ENCODE measurements around the gene PRIMA1. TPM values are rescaled to one million over a fixed set of nuclear protein-coding genes. Genes with fewer than 3 reads are reported as not detected.

Gene PRIMA1
- total RNA-seq, 4 donors from 2014 or later: 2.6 to 9.0 (median 4.1) TPM

DNA sequence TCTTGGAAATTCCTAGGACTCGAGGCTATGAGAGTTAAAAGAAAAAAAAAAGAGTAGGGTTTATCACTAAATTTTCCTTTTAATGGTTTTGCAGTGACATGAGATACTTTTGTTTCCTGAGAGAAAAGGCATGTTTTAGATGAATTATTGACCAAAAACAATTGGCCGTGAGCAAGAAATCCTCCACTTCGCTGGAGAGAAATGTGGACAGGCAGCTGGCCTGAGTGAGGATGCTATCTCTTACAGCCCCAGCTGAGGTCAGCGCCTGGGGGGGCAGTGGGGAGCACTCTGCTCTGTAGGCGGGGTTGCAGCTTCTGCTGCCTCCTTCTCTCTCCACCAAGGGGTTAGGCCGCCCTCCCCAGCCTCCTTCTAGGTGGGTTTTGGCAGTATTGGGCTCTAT lies 54.7 kb downstream of the PRIMA1 start:
- no peak overlapping the region for H3K4me3 ChIP-seq (ENCODE audit: low read depth, poor library complexity, severe bottlenecking)

DNA sequence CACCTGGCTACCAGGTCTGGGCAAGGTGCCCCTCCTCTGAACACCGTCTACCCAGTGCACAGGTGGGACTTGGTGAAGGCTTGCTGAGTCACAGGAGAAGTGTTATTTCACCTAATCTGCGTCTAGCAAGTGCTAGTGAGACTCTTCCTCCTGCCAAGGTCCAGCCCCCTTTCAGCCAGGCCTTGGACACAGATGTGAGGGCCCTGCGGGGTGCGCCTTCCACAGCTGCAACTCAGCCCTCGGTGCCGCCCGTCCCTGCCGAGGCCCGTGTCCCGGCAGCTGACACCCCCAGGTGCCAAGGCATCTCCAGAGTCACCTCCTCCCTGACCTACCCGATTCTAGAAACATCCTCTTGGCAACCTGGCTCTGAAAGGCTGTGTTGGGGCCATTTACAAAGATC lies 55.1 kb downstream of the PRIMA1 start:
- H3K4me3 ChIP-seq (ENCODE audit: low read depth, poor library complexity, severe bottlenecking): no peak overlapping the region
- TF ChIP-seq, protein P1, sequence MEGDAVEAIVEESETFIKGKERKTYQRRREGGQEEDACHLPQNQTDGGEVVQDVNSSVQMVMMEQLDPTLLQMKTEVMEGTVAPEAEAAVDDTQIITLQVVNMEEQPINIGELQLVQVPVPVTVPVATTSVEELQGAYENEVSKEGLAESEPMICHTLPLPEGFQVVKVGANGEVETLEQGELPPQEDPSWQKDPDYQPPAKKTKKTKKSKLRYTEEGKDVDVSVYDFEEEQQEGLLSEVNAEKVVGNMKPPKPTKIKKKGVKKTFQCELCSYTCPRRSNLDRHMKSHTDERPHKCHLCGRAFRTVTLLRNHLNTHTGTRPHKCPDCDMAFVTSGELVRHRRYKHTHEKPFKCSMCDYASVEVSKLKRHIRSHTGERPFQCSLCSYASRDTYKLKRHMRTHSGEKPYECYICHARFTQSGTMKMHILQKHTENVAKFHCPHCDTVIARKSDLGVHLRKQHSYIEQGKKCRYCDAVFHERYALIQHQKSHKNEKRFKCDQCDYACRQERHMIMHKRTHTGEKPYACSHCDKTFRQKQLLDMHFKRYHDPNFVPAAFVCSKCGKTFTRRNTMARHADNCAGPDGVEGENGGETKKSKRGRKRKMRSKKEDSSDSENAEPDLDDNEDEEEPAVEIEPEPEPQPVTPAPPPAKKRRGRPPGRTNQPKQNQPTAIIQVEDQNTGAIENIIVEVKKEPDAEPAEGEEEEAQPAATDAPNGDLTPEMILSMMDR (IDR thresholded peaks at IDR 0.05): no peak
- intact Hi-C loops (cut with DNase I; ENCODE audit: low total_unique reads): no loop called here
- no peak for DNase-seq (ENCODE audit: low spot score in 2 of 2)
- 71 to 83% methylated on average over 11 of the region's 11 CpGs for WGBS, 2 donors

More for the DNA sequence above, 54.7 kb downstream of the PRIMA1 start:
- 83 to 87% methylated on average over 6 of the region's 6 CpGs for WGBS, 2 donors
- TF ChIP-seq, protein P1 (IDR thresholded peaks at IDR 0.05): no peak
- TF ChIP-seq POLR2A (IDR thresholded peaks at IDR 0.05): no peak
- no peak for DNase-seq (ENCODE audit: low spot score in 2 of 2)
- intact Hi-C loops (cut with DNase I; ENCODE audit: low total_unique reads): no loop called here

DNA sequence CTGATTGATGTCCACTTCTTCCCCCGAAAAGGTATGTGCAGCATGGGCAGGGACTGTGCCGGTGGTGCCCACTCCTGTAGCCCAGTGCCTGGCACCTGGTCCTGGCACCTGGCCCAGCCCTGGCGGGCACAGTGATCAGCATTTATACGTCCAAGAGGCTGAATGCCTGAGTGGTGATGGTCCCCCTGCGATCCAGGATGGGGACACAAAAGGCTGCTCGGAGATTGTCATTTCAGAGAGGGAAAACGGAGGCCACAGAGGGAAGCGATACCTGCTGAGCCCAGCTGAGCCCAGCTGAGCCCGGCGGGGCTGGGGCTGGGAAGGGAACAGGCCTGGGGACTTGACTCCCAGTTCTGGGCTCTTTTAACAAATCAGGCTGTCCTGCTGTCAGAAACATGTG lies 55.8 kb downstream of the PRIMA1 start:
- DNase-seq (ENCODE audit: low spot score in 2 of 2): no peak
- TF ChIP-seq POLR2A (IDR thresholded peaks at IDR 0.05): no peak
- TF ChIP-seq, protein P1 (IDR thresholded peaks at IDR 0.05): no peak
- intact Hi-C loops (cut with DNase I; ENCODE audit: low total_unique reads): no loop called here
- 86 to 93% methylated on average over 10 of the region's 10 CpGs for WGBS, 2 donors
- H3K4me3 ChIP-seq (ENCODE audit: low read depth, poor library complexity, severe bottlenecking): no peak overlapping the region

DNA sequence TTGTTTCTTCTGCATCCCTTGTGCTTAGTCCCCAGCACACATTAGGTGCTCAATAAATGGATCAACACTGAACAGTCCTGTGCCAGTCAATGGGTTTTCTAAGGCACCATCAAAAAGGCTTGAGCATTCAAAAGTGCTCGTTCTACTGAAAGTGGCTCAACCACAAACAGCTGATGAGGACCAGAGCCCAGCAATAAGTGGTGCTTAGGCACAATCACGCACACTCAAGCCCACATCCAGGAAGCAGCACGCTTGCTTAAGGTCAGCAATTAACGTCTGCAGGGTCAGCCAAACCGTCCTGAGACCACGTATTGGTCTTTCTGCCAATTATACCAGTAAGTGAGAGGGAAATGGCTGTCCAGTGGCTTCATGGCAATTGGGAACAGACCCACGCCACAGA lies 56.5 kb downstream of the PRIMA1 start:
- H3K4me3 ChIP-seq (ENCODE audit: low read depth, poor library complexity, severe bottlenecking): no peak overlapping the region
- intact Hi-C loops (cut with DNase I; ENCODE audit: low total_unique reads): no loop called here
- DNase-seq (ENCODE audit: low spot score in 2 of 2): no peak
- 59 to 66% methylated on average over 7 of the region's 7 CpGs for WGBS, 2 donors
- TF ChIP-seq, protein P1 (IDR thresholded peaks at IDR 0.05): no peak
- no peak for TF ChIP-seq POLR2A (IDR thresholded peaks at IDR 0.05)

DNA sequence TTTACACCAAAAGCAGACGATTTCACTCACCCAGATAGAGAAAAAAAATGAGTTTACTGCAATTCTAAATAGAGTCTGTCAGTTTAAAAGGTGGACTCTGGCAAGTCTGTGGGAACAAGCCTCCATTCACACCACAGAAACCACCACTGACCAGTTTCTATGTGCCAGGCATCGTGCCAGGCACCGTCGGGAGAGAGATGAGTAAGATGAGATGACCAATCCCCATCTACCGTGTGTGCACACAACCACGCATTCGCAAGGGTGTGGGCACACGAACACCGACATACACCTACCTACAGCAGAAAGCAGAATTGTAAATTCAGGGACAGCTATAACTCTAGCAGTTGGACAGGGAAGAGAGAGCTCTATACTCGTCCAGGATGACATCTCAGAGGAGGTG lies 58.3 kb downstream of the PRIMA1 start:
- H3K4me3 ChIP-seq (ENCODE audit: low read depth, poor library complexity, severe bottlenecking): no peak overlapping the region
- WGBS, 2 donors: 83 to 87% methylated on average over 10 of the region's 10 CpGs
- DNase-seq (ENCODE audit: low spot score in 2 of 2): no peak
- intact Hi-C loops (cut with DNase I; ENCODE audit: low total_unique reads): no loop called here
- TF ChIP-seq, protein P1 (IDR thresholded peaks at IDR 0.05): no peak
- TF ChIP-seq POLR2A (IDR thresholded peaks at IDR 0.05): no peak

DNA sequence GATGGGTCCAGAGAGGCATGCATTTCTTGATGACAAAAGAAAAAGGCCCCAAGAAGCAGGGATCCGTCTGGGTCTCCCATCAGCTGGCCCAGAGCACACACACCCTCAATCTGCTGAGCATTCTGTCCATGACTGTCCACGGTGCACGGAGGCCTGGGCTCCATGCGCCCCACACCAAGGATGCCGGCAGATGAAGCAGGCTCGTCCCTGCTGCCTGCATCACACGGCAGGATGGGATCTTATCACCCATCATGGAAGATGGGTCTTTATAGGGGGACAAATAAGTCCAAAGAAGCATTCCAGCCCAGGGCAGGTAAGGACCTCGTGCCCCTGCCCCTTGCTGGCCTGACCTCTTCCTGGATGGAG lies 59.7 kb downstream of the PRIMA1 start:
- TF ChIP-seq POLR2A (IDR thresholded peaks at IDR 0.05): no peak
- TF ChIP-seq, protein P1 (IDR thresholded peaks at IDR 0.05): no peak
- intact Hi-C loops (cut with DNase I; ENCODE audit: low total_unique reads): no loop called here
- DNase-seq (ENCODE audit: low spot score in 2 of 2): no peak
- 95% methylated on average over 8 of the region's 8 CpGs for WGBS, 2 donors
- no peak overlapping the region for H3K4me3 ChIP-seq (ENCODE audit: low read depth, poor library complexity, severe bottlenecking)
